ENCODE measurements around the gene AFF3.

DNA sequence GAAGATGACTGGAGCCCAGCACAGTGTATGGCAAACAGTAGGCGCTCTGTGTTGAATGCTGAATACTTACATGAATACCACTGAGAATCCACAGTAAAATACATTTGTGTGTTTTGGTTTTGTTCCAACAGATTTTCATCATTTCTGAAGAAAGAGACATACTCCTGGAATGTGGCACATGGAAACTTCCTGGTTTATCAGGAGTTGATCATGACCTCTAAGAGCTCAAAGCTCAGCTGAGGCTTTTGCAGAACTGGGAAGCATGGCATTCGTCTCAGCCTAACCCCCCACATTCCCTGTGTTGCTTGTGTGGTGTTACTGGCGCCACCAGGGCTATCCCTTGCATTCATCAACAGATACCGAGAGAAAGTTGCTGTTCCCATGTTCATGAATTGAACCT lies 335.6 kb downstream of the AFF3 start:
- TF ChIP-seq, protein P1, sequence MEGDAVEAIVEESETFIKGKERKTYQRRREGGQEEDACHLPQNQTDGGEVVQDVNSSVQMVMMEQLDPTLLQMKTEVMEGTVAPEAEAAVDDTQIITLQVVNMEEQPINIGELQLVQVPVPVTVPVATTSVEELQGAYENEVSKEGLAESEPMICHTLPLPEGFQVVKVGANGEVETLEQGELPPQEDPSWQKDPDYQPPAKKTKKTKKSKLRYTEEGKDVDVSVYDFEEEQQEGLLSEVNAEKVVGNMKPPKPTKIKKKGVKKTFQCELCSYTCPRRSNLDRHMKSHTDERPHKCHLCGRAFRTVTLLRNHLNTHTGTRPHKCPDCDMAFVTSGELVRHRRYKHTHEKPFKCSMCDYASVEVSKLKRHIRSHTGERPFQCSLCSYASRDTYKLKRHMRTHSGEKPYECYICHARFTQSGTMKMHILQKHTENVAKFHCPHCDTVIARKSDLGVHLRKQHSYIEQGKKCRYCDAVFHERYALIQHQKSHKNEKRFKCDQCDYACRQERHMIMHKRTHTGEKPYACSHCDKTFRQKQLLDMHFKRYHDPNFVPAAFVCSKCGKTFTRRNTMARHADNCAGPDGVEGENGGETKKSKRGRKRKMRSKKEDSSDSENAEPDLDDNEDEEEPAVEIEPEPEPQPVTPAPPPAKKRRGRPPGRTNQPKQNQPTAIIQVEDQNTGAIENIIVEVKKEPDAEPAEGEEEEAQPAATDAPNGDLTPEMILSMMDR (IDR thresholded peaks at IDR 0.05; ENCODE audit: extremely low read depth in 1 of 2, insufficient read depth in 1 of 2, low read depth in 1 of 2, low read length in 2 of 2), result no peak
- TF ChIP-seq POLR2AphosphoS5 (IDR thresholded peaks at IDR 0.05; ENCODE audit: insufficient read depth, low read depth, low read length) (no peak), EZH2 (IDR thresholded peaks at IDR 0.05; ENCODE audit: borderline replicate concordance, low read depth, low read length, severe bottlenecking) (no peak), POLR2A (IDR thresholded peaks at IDR 0.05; ENCODE audit: low read depth, low read length) (no peak), GATA2 (IDR thresholded peaks at IDR 0.05; ENCODE audit: insufficient read depth, insufficient read length, low read depth, low read length) (no peak), MYC (IDR thresholded peaks at IDR 0.05; ENCODE audit: low read depth, low read length) (no peak), FOS (IDR thresholded peaks at IDR 0.05; ENCODE audit: borderline replicate concordance, insufficient read depth, low read length) (no peak), JUN (IDR thresholded peaks at IDR 0.05; ENCODE audit: borderline replicate concordance, insufficient read depth, insufficient read length, low read depth) (no peak)
- TF ChIP-seq, protein P2, sequence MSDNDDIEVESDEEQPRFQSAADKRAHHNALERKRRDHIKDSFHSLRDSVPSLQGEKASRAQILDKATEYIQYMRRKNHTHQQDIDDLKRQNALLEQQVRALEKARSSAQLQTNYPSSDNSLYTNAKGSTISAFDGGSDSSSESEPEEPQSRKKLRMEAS (IDR thresholded peaks at IDR 0.05; ENCODE audit: insufficient read depth, insufficient read length), result no peak
